ENCODE data around the gene ACOXL.

GRCh38 chr2:110773401-110773921 lies 41.1 kb downstream of the ACOXL start:
- TF ChIP-seq CTCF (IDR thresholded peaks at IDR 0.05; ENCODE audit: insufficient read depth, low read depth, low read length): no peak
- peak; percentile 42 for TF ChIP-seq EZH2 (IDR thresholded peaks at IDR 0.05; ENCODE audit: insufficient read depth, low read length)

Data from astrocyte (in vitro differentiated cells and primary cell).